ENCODE results near the gene IFNK.

IFNK gene

GRCh38 chr9:27511771-27512170, 12.3 kb upstream of the IFNK start:
- no peak for DNase-seq (ENCODE audit: low read depth in 2 of 2)

GRCh38 chr9:27514551-27514950, 9.5 kb upstream of the IFNK start:
- no peak for DNase-seq (ENCODE audit: low read depth in 2 of 2)

- no peak for DNase-seq (ENCODE audit: low read depth in 2 of 2)
Measured at GRCh38 chr9:27518006-27518405, 6.1 kb upstream of the IFNK start.

GRCh38 chr9:27518809-27519208, 5.3 kb upstream of the IFNK start:
- no peak for DNase-seq (ENCODE audit: low read depth in 2 of 2)

GRCh38 chr9:27519466-27520465, 4.3 kb upstream of the IFNK start:
- no peak for DNase-seq (ENCODE audit: low read depth in 2 of 2)

- DNase-seq (ENCODE audit: low read depth in 2 of 2): no peak
Measured at GRCh38 chr9:27520986-27521385, 3.1 kb upstream of the IFNK start.

GRCh38 chr9:27523141-27523540, 949 bp upstream of the IFNK start:
- DNase-seq (ENCODE audit: low read depth in 2 of 2): no peak

- DNase-seq (ENCODE audit: low read depth in 2 of 2): no peak
Measured at GRCh38 chr9:27527702-27528075, 3.6 kb downstream of the IFNK start.

- DNase-seq (ENCODE audit: low read depth in 2 of 2): no peak
Measured at GRCh38 chr9:27528076-27528885, 4.2 kb downstream of the IFNK start.

GRCh38 chr9:27528886-27529315, 4.8 kb downstream of the IFNK start:
- no peak for DNase-seq (ENCODE audit: low read depth in 2 of 2)

- DNase-seq (ENCODE audit: low read depth in 2 of 2): no peak
Measured at GRCh38 chr9:27529316-27530278, 5.5 kb downstream of the IFNK start, which contains the start of gene MOB3B. Gene MOB3B, minus strand, starts transcription at chr9:27529814. Its CDS starts 74,264 bp downstream, at chr9:27455550.

GRCh38 chr9:27530915-27531755, 7.0 kb downstream of the IFNK start:
- no peak for DNase-seq (ENCODE audit: low read depth in 2 of 2)

- no peak for DNase-seq (ENCODE audit: low read depth in 2 of 2)
Measured at GRCh38 chr9:27532046-27532445, 8.0 kb downstream of the IFNK start.

- DNase-seq (ENCODE audit: low read depth in 2 of 2): no peak
Measured at GRCh38 chr9:27533311-27533710, 9.2 kb downstream of the IFNK start.

- DNase-seq (ENCODE audit: low read depth in 2 of 2): no peak
Measured at GRCh38 chr9:27534131-27534530, 10.0 kb downstream of the IFNK start.

- no peak for DNase-seq (ENCODE audit: low read depth in 2 of 2)
Measured at GRCh38 chr9:27534658-27535209, 10.6 kb downstream of the IFNK start.

- DNase-seq (ENCODE audit: low read depth in 2 of 2): no peak
Measured at GRCh38 chr9:27535701-27536118, 11.6 kb downstream of the IFNK start.

GRCh38 chr9:27536168-27536567, 12.1 kb downstream of the IFNK start:
- no peak for DNase-seq (ENCODE audit: low read depth in 2 of 2)

- DNase-seq (ENCODE audit: low read depth in 2 of 2): no peak
Measured at GRCh38 chr9:27537027-27537435, 12.9 kb downstream of the IFNK start.

- no peak for DNase-seq (ENCODE audit: low read depth in 2 of 2)
Measured at GRCh38 chr9:27537756-27538155, 13.7 kb downstream of the IFNK start.

All from fibroblast of skin of left biceps (primary cell).